ENCODE measurements around the gene ANP32B. TPM values are rescaled to one million over a fixed set of nuclear protein-coding genes. Genes with fewer than 3 reads are reported as not detected.

Gene ANP32B
- polyA plus RNA-seq, 12 donors, result 116 to 230 (median 142) TPM; not detected in 1

GRCh38 chr9:98020476-98021145, 37.5 kb downstream of the ANP32B start:
- no peak for DNase-seq

GRCh38 chr9:98021306-98022040, 38.3 kb downstream of the ANP32B start:
- no peak for DNase-seq

GRCh38 chr9:98022447-98022846, 39.3 kb downstream of the ANP32B start:
- no peak for DNase-seq

GRCh38 chr9:98024702-98025101, 41.6 kb downstream of the ANP32B start:
- no peak for DNase-seq

- no peak for DNase-seq
Observed at GRCh38 chr9:98031169-98031568, 48.0 kb downstream of the ANP32B start.

- DNase-seq, result no peak
Observed at GRCh38 chr9:98031935-98032334, 48.8 kb downstream of the ANP32B start.

GRCh38 chr9:98034593-98035546, 51.7 kb downstream of the ANP32B start:
- peak; percentile 78 for DNase-seq

GRCh38 chr9:98037357-98037756, 54.2 kb downstream of the ANP32B start:
- DNase-seq, result no peak

- no peak for DNase-seq
Observed at GRCh38 chr9:98038958-98039357, 55.8 kb downstream of the ANP32B start.

GRCh38 chr9:98039607-98040017, 56.5 kb downstream of the ANP32B start:
- DNase-seq, result no peak

GRCh38 chr9:98040212-98040611, 57.1 kb downstream of the ANP32B start:
- no peak for DNase-seq

GRCh38 chr9:98043915-98044314, 60.8 kb downstream of the ANP32B start:
- DNase-seq, result no peak

- DNase-seq, result no peak
Observed at GRCh38 chr9:98045234-98046179, 62.4 kb downstream of the ANP32B start.

- no peak for DNase-seq
Observed at GRCh38 chr9:98046180-98046543, 63.0 kb downstream of the ANP32B start.

GRCh38 chr9:98047002-98047401, 63.9 kb downstream of the ANP32B start:
- no peak for DNase-seq

GRCh38 chr9:98049288-98050072, 66.3 kb downstream of the ANP32B start:
- no peak for DNase-seq

- DNase-seq, result no peak
Observed at GRCh38 chr9:98050351-98050750, 67.2 kb downstream of the ANP32B start.

- no peak for DNase-seq
Observed at GRCh38 chr9:98054376-98054951, 71.3 kb downstream of the ANP32B start.

GRCh38 chr9:98056269-98057137, 73.4 kb downstream of the ANP32B start, which contains the start of gene NANS:
Gene NANS, plus strand, starts transcription at chr9:98056732. Its CDS starts 77 bp downstream, at chr9:98056809.
- peak; percentile 87 for DNase-seq
